Immature natural killer cell (primary cell): ENCODE measurements around the gene SIK2. TPM values are rescaled to one million over a fixed set of nuclear protein-coding genes. Genes with fewer than 3 reads are reported as not detected.

Experiments used
- DNase-seq, 3 donors: peaks; one replicate each; pipeline ENCODE4 v3.0.0; 2022; ENCODE audit warnings: mixed read lengths in 1 of 3
- H3K27ac Mint-ChIP-seq, 6 donors: one replicate each; pipeline ENCODE4 v1.8.0; 2020; ENCODE audit warnings: mixed read lengths in 6 of 6, mild to moderate bottlenecking in 5 of 6, inconsistent platforms in 4 of 6, moderate library complexity in 3 of 6
- H3K27me3 Mint-ChIP-seq, 3 donors: one replicate each; pipeline ENCODE4 v1.8.0; 2020 to 2021; ENCODE audit warnings: low read depth in 3 of 3, mild to moderate bottlenecking in 3 of 3, mixed read lengths in 3 of 3, moderate library complexity in 3 of 3, inconsistent platforms in 1 of 3
- H3K36me3 Mint-ChIP-seq, 3 donors: one replicate each; pipeline ENCODE4 v1.8.0; 2020; ENCODE audit warnings: mixed read lengths in 3 of 3, inconsistent platforms in 2 of 3, mild to moderate bottlenecking in 2 of 3
- H3K4me1 Mint-ChIP-seq, 2 donors: one replicate each; pipeline ENCODE4 v1.8.0; 2020; ENCODE audit warnings: inconsistent platforms in 2 of 2, mild to moderate bottlenecking in 2 of 2, mixed read lengths in 2 of 2, moderate library complexity in 1 of 2
- H3K4me3 Mint-ChIP-seq, 5 donors: one replicate each; pipeline ENCODE4 v1.8.0; 2020; ENCODE audit warnings: mild to moderate bottlenecking in 5 of 5, mixed read lengths in 5 of 5, inconsistent platforms in 3 of 5, moderate library complexity in 3 of 5
- H3K9me3 Mint-ChIP-seq, 6 donors: one replicate each; pipeline ENCODE4 v1.8.0; 2020; ENCODE audit warnings: mild to moderate bottlenecking in 6 of 6, mixed read lengths in 6 of 6, inconsistent platforms in 4 of 6, moderate library complexity in 3 of 6
- polyA plus RNA-seq, 3 donors: library from polyadenylated mRNA; unstranded; fragments of 300-500 nt; fragmentation: Illumina TruSeq; gene quantifications; one replicate each; pipeline ENCODE4 v1.2.3, GENCODE V29; 2021

SIK2 gene
- polyA plus RNA-seq, result under 1 TPM; 0.04 to 0.38 (median 0.13) TPM

DNA sequence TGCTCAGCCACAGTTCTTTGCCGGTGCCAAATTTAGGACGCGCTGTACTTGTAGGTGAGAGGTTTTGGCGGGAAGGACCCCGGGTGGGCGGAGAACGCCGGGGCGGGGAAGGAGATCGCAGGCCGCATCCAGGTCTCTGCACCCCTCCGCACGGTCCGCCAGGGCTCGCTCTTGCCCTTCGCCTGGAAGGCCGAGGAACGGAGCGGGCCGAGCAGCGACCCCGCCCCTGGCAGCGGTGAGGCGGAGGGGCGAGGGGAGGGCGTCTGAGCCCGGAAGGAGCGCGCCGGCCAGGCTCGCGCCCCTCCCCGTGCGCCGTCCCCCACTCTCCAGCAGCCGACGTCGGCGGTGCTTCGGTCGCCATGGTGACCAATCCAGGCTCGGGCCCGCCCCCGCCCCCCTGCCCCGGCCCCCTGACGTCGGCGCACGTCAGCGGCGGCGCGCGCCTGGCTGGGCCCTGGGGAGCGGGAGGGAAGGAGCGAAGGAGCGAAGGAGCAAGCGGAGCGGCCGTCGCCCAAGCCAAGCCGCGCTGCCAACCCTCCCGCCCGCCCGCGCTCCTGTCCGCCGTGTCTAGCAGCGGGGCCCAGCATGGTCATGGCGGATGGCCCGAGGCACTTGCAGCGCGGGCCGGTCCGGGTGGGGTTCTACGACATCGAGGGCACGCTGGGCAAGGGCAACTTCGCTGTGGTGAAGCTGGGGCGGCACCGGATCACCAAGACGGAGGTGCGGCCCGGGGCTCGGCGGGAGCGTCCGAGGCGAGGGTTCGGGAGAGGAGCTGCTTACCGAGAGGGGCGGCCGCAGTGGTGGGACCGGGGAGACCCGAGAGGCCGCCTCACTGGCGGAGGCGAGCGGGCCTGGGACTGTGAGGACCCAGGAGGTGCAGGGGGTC is at the start of gene SIK2:
TSS of gene SIK2 (plus strand) at position 471 of the 886 bp plus-strand sequence. CDS start at position 586, 115 bp downstream.
- no peaks in the 10 kb centered on the region for H3K36me3 Mint-ChIP-seq
- H3K9me3 Mint-ChIP-seq, result no peaks in the 10 kb centered on the region
- H3K4me1 Mint-ChIP-seq, result peaks cover 27 to 32% of the 10 kb centered on the region in 2 donors
- H3K27ac Mint-ChIP-seq, result peak within 1 kb of the TSS; percentile 93 to 98 (median 97)
- H3K27me3 Mint-ChIP-seq, result peaks cover 5 to 12% (median 6%) of the 10 kb centered on the region in 3 donors
- peak within 1 kb of the TSS; percentile 91 to 97 (median 93) for H3K4me3 Mint-ChIP-seq
- peak; percentile 91 to 93 (median 93) for DNase-seq

DNA sequence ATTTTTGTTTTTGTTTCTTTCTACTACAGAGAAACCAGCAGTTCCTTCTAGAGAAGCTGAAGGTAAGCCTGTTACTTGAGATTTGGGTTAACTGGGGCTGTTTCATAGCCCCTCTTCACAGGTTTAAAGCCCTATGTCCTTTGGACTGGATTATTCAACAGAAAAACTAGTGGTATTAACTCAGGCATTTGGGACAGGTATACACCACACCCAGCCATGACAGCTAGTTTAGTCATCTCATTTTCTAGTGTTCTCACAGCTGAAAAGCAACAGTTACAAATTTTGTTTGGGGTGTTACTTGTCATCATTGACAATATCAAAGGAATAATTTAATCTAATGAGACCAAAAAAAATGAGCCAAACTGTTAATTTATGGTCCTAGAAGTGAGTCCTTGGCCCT is 47.7 kb upstream of the SIK2 start:
- Mint-ChIP-seq H3K27ac (no peak overlapping the region), H3K4me3 (no peak overlapping the region), H3K4me1 (no peaks in the 10 kb centered on the region), H3K27me3 (peaks cover 3 to 7% (median 6%) of the 10 kb centered on the region in 3 donors), H3K9me3 (peaks cover 0 to 2% (median under 1%) of the 10 kb centered on the region in 6 donors), H3K36me3 (peaks cover 0 to 4% (median 0%) of the 10 kb centered on the region in 3 donors)
- no peak for DNase-seq

DNA sequence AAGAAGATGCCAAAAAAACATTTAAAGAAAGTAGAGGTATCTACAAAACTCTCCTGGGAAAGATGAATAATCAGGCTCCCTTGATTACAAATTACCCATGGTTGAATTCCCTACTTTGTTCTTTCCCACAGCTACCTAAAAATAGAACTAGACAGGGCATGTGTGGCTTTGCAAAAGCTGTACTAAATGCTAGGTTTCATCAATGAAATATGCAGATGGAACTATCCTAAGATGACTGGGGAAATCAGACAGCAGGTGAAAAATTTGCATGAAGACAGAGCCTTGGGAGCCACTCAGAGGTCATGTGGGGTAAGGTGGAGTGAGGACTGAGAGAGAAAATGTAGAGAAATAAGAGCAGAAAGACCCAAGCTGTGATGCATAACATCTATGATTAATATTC is 47.0 kb upstream of the SIK2 start:
- H3K27ac Mint-ChIP-seq, result no peak overlapping the region
- H3K27me3 Mint-ChIP-seq, result peaks cover 0 to 7% (median 6%) of the 10 kb centered on the region in 3 donors
- no peak for DNase-seq
- H3K4me3 Mint-ChIP-seq, result no peak overlapping the region
- H3K9me3 Mint-ChIP-seq, result peaks cover 0 to 2% (median under 1%) of the 10 kb centered on the region in 6 donors
- no peaks in the 10 kb centered on the region for H3K4me1 Mint-ChIP-seq
- H3K36me3 Mint-ChIP-seq, result peaks cover 0 to 4% (median 0%) of the 10 kb centered on the region in 3 donors

DNA sequence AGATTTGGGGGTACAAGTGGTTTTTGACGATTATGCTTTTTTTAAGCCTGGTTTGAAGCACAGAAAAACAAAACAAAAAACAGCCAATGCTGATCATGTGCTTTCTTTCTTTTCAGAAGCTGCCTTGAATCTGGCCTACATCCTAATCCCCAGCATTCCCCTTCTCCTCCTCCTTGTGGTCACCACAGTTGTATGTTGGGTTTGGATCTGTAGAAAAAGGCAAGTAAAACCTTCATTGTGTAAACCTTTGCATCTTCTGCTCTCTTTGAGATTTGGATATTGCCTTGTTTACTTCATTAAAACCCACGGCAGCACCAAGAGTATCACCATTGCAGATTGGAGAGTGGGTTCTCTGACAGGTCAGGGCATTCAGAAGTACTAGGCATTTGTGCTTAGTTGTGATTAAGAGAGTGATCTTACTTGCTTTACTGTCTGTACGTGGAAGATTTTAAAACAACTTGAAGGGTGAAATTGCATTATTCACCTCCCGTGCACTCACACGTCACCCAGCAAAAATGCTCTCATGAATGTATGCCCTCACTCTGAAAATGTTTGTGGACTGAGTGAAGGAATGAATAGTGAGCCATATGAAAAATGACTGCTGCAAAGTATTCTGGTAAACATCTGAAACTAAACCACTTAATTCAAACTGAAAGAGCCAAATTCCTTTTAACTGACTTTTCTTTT is 44.7 kb upstream of the SIK2 start:
- DNase-seq, result no peak
- Mint-ChIP-seq H3K27ac (no peak overlapping the region), H3K9me3 (peaks cover 0 to 2% (median under 1%) of the 10 kb centered on the region in 6 donors), H3K27me3 (peaks cover 0 to 5% (median 4%) of the 10 kb centered on the region in 3 donors), H3K36me3 (peaks cover 0 to 4% (median 0%) of the 10 kb centered on the region in 3 donors), H3K4me1 (no peaks in the 10 kb centered on the region), H3K4me3 (no peak overlapping the region)

DNA sequence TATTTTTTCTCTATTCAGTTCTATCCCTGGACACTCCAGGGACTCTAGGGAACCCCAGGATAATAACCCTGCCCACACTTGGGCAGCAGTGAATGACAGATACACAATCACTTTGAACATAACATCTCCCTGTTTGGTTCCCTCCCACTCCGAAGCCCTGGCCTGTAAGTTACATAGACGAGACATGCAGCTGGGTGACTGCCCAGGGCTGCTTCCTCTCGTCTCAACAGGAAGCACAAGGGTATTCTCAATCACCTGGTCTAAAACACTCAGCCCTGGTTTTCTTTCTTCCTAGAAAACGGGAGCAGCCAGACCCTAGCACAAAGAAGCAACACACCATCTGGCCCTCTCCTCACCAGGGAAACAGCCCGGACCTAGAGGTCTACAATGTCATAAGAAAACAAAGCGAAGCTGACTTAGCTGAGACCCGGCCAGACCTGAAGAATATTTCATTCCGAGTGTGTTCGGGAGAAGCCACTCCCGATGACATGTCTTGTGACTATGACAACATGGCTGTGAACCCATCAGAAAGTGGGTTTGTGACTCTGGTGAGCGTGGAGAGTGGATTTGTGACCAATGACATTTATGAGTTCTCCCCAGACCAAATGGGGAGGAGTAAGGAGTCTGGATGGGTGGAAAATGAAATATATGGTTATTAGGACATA is 42.3 kb upstream of the SIK2 start:
- H3K4me1 Mint-ChIP-seq, result no peaks in the 10 kb centered on the region
- no peak overlapping the region for H3K4me3 Mint-ChIP-seq
- no peak for DNase-seq
- peaks cover 0 to 4% (median 0%) of the 10 kb centered on the region in 3 donors for H3K36me3 Mint-ChIP-seq
- H3K9me3 Mint-ChIP-seq, result peaks cover 0 to 2% (median under 1%) of the 10 kb centered on the region in 6 donors
- no peak overlapping the region for H3K27ac Mint-ChIP-seq
- peaks cover 0 to 2% (median 0%) of the 10 kb centered on the region in 3 donors for H3K27me3 Mint-ChIP-seq

DNA sequence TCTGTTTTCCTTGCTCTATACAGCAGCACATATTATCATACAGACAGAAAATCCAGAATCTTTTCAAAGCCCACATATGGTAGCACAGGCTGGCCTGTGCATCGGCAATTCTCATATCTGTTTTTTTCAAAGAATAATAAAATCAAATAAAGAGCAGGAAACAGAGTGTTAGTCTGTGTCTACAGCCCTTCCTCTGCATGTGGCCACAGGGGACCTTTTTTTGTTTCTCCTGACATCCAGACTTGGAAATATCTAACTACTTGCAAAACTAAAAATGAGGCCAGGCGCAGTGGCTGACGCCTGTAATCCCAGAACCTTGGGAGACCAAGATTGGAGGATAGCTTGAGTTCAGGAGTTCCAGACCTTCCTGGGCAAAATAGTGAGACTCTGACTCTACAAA is 41.4 kb upstream of the SIK2 start:
- Mint-ChIP-seq H3K27ac (no peak overlapping the region), H3K9me3 (peaks cover 0 to 2% (median 0%) of the 10 kb centered on the region in 6 donors), H3K27me3 (no peaks in the 10 kb centered on the region), H3K36me3 (no peaks in the 10 kb centered on the region), H3K4me1 (no peaks in the 10 kb centered on the region), H3K4me3 (no peak overlapping the region)
- DNase-seq, result no peak

DNA sequence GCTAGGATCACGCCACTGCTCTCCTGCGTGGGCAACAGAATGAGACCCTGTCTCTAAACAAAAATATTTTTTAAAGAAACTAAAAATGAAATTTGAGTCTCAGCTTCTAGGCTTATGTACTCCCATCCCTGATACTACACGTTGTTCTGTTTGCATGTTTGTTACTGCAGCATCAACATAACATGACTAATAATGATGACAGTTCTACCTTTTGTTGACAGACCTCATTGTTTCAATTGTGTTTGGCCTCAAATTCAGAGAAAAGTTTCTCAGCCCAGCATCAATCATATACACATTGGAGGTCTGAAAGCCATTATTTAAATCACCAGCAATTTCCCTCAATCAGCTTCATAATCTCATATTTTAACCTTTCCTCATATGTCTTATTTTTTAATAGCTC is 40.9 kb upstream of the SIK2 start:
- DNase-seq, result no peak
- Mint-ChIP-seq H3K9me3 (peaks cover 0 to 2% (median 0%) of the 10 kb centered on the region in 6 donors), H3K27ac (no peak overlapping the region), H3K4me1 (no peaks in the 10 kb centered on the region), H3K4me3 (no peak overlapping the region), H3K27me3 (no peaks in the 10 kb centered on the region), H3K36me3 (no peaks in the 10 kb centered on the region)

DNA sequence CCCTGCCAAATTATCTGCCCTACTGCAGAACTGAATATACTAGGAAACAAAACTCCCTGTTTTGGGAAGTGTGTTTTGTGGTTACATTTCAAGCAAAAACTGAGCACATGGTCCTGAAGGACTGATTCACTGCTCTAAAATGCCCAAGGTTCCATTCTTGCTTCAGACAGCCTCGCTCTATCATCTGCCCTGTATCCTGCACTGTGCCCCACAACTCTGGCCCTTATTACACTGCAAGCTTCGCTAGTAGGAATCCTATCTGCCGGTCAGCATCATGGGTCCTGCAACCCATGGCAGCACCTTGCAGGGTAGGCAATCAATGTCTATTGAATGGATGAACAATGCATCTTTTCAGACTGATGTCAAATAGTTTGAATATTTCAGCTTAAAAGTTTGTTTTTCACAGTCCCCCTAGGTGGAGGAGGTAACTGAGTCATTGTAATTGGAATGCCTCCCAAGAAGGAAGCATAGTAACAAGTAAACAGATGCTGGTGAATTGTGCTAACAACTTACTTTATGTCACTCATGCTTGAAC is 40.4 kb upstream of the SIK2 start:
- H3K27me3 Mint-ChIP-seq, result no peaks in the 10 kb centered on the region
- no peaks in the 10 kb centered on the region for H3K4me1 Mint-ChIP-seq
- peaks cover 0 to 1% (median 0%) of the 10 kb centered on the region in 6 donors for H3K9me3 Mint-ChIP-seq
- DNase-seq, result no peak
- H3K27ac Mint-ChIP-seq, result no peak overlapping the region
- no peaks in the 10 kb centered on the region for H3K36me3 Mint-ChIP-seq
- no peak overlapping the region for H3K4me3 Mint-ChIP-seq

DNA sequence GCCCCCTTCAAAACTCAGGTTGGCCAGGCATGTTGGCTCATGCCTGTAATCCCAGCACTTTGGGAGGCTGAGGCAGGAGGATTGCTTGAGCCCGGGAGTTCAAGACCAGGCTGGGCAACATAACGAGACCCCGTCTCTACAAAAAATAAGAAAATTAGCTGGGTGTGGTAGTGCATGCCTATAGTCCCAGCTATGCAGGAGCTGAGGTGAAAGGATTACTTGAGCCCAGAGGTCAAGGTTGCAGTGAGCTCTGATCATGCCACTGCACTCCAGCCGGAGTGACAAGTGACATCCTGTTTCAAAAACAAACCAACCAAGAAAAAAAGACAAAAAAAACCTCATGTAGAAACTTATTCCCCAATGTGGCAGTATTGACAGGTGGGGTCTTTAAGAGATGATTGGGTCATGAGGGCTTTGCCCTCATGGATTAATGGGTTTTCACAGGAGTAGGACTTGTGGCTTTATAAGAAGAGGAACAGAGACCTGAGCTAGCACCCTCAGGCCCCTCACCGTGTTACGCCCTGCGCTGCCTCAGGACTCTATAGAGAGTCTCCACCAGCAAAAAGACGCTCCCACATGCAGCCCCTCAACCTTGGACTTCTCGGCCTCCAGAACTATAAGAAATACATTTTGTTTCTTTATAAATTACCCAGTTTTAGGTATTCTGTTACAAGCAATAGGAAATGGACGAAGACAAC is 39.4 kb upstream of the SIK2 start:
- Mint-ChIP-seq H3K9me3 (no peaks in the 10 kb centered on the region), H3K4me3 (no peak overlapping the region), H3K27ac (no peak overlapping the region), H3K27me3 (no peaks in the 10 kb centered on the region), H3K36me3 (no peaks in the 10 kb centered on the region), H3K4me1 (no peaks in the 10 kb centered on the region)
- no peak for DNase-seq

DNA sequence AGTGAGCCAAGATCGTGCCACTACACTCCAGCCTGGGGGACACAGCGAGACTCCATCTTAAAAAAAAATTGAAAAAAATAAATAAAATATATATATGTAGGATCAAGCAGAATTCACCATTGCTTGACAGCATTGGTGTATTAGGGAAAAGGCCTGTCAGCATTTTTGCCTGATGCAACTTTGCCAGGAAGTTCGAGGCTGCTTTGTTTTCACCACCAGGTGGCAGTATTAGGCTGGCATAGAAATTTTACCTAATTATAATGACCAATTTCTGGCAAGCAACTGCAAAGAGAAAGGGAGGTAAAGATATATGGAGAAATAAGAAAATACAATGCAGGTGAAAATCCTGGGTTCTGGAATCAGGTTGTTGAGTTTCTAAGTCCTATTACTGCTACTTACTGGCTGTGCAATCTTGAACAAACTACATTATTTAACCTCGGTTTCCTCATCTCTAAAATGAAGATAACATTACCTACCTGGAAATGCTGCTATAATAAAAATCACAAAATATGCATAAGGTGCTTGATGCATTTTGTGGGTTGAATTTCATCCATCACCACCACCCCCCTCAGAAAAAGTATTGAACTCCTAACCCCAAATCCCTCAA is 37.0 kb upstream of the SIK2 start:
- Mint-ChIP-seq H3K27me3 (no peaks in the 10 kb centered on the region), H3K27ac (no peak overlapping the region), H3K4me3 (no peak overlapping the region), H3K9me3 (no peaks in the 10 kb centered on the region), H3K4me1 (no peaks in the 10 kb centered on the region), H3K36me3 (no peaks in the 10 kb centered on the region)
- DNase-seq, result peak; percentile 47 to 59 (median 51)

DNA sequence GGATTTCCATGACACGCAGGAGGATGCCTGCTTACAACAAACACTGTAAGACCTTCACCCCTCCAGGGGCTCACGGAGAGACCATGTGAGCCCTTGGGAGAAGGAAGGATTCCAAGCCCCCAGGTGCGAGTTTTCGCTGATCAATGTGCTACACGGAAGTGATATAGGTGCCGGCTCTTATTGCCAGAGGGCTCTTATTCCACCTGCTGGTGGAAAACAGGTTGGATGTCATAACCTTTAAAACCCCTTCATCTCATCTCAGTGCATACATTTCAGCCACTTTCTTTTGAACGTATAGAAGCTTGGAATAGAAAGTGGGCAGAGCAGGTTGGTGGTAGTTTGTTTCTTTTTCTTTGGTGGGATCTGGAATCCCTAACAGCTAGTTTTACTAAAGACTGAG is 35.9 kb upstream of the SIK2 start:
- Mint-ChIP-seq H3K36me3 (no peaks in the 10 kb centered on the region), H3K4me3 (no peak overlapping the region), H3K27me3 (no peaks in the 10 kb centered on the region), H3K4me1 (no peaks in the 10 kb centered on the region), H3K9me3 (no peaks in the 10 kb centered on the region), H3K27ac (no peak overlapping the region)
- DNase-seq, result no peak

DNA sequence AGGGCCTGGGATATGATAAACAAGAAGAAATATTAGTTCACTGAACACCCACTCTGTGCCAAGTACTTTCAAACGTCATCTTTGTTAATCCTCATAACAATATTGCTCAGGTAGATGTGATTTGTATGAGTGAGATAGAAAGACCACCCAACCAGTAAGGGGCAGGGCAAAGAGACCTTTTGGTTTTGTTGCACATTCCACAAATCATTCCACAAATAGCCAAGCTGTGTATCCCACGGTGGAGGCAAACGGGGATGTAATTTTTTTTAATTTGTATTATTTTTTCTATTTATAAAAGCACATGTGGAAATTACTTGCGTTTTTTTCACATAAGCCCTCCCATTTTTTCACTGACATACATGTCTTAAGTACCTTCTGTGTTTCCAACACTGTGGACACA is 32.8 kb upstream of the SIK2 start:
- no peak for DNase-seq
- Mint-ChIP-seq H3K4me1 (no peaks in the 10 kb centered on the region), H3K36me3 (no peaks in the 10 kb centered on the region), H3K27ac (no peak overlapping the region), H3K27me3 (peaks cover 0 to 3% (median 0%) of the 10 kb centered on the region in 3 donors), H3K4me3 (no peak overlapping the region), H3K9me3 (no peaks in the 10 kb centered on the region)

DNA sequence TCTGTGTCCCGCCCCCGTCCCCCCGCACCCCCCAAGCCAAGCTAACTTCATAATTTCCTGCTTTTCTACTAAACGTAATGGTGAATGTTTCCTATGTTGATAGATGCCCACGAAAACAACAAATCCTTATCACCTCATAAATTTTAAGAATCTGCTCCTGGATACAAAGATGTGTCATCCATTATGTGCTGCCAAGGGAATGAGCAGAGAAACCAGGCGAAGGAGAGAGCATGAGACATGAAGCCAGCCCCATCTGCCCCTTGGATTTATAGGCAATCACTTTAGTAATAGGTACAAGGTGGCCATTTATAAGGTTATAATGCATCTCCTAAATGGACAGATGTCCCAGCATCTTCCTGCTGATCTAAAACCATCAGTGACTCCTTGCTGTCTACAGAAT is 31.5 kb upstream of the SIK2 start:
- Mint-ChIP-seq H3K36me3 (no peaks in the 10 kb centered on the region), H3K27ac (no peak overlapping the region), H3K4me3 (no peak overlapping the region), H3K27me3 (peaks cover 0 to 3% (median 0%) of the 10 kb centered on the region in 3 donors), H3K9me3 (no peaks in the 10 kb centered on the region), H3K4me1 (peaks cover 0 to 4% of the 10 kb centered on the region in 2 donors)
- no peak for DNase-seq
